ENCODE measurements around the gene KCND2. TPM values are rescaled to one million over a fixed set of nuclear protein-coding genes. Genes with fewer than 3 reads are reported as not detected.

The KCND2 gene
- total and polyA plus RNA-seq, 2 of the 4 experiments (the other 2 are of a cell fraction): under 0.01 TPM; not detected in 1

- no peak overlapping the region for H2AK5ac ChIP-seq (ENCODE audit: low read depth, low read length)
- no peak overlapping the region for H3K18ac ChIP-seq (ENCODE audit: low read depth, low read length)
- no peaks in the 10 kb centered on the region for H3K9me3 ChIP-seq (ENCODE audit: control insufficient read depth, insufficient read depth, low read length)
- ChIA-PET POLR2A (ENCODE audit: unreplicated experiment) (no interaction called here), CTCF (no interaction called here)
- H4K5ac ChIP-seq (ENCODE audit: low read depth, low read length): no peak overlapping the region
- no peak overlapping the region for H3K14ac ChIP-seq (replicated peaks; ENCODE audit: low read depth, low read length)
- H3K23ac ChIP-seq (ENCODE audit: low read depth, low read length): no peak overlapping the region
- no peak overlapping the region for H2AK9ac ChIP-seq (replicated peaks; ENCODE audit: low read depth, low read length, poor library complexity)
- dilution Hi-C loops (cut with HindIII; ENCODE audit: low sequenced_read_pairs, unreplicated experiment): no loop called here
- H2AFZ ChIP-seq (replicated peaks; ENCODE audit: low read length, poor library complexity): no peak overlapping the region
- H3K56ac ChIP-seq (ENCODE audit: extremely low read depth, insufficient read depth, low read length): no peak overlapping the region
- intact Hi-C loops (cut with micrococcal nuclease): no loop called here
- no peaks in the 10 kb centered on the region for H3K9me1 ChIP-seq (ENCODE audit: insufficient read depth, low read length)
- TF ChIP-seq RCOR1 (IDR thresholded peaks at IDR 0.05; ENCODE audit: insufficient replicate concordance, low read length) (no peak), RAD21 (IDR thresholded peaks at IDR 0.05; ENCODE audit: low read length) (no peak), ELK1 (IDR thresholded peaks at IDR 0.05; ENCODE audit: borderline replicate concordance, low read depth, low read length) (no peak), MAFK (IDR thresholded peaks at IDR 0.05; ENCODE audit: low read depth, low read length) (no peak), FOS (IDR thresholded peaks at IDR 0.05; ENCODE audit: low read depth, low read length) (no peak), SMC3 (IDR thresholded peaks at IDR 0.05; ENCODE audit: low read depth, low read length) (no peak), BHLHE40 (IDR thresholded peaks at IDR 0.05; ENCODE audit: low read depth, low read length) (no peak), CHD1 (IDR thresholded peaks at IDR 0.05; ENCODE audit: low read depth, low read length) (no peak), RFX5 (IDR thresholded peaks at IDR 0.05; ENCODE audit: low read depth, low read length) (no peak)
- TF ChIP-seq, protein P1, sequence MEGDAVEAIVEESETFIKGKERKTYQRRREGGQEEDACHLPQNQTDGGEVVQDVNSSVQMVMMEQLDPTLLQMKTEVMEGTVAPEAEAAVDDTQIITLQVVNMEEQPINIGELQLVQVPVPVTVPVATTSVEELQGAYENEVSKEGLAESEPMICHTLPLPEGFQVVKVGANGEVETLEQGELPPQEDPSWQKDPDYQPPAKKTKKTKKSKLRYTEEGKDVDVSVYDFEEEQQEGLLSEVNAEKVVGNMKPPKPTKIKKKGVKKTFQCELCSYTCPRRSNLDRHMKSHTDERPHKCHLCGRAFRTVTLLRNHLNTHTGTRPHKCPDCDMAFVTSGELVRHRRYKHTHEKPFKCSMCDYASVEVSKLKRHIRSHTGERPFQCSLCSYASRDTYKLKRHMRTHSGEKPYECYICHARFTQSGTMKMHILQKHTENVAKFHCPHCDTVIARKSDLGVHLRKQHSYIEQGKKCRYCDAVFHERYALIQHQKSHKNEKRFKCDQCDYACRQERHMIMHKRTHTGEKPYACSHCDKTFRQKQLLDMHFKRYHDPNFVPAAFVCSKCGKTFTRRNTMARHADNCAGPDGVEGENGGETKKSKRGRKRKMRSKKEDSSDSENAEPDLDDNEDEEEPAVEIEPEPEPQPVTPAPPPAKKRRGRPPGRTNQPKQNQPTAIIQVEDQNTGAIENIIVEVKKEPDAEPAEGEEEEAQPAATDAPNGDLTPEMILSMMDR (conservative IDR thresholded peaks at IDR 0.05; ENCODE audit: low read depth, low read length): no peak
- no TSS peak for BruUV-seq (replicated peaks)
- H3K79me1 ChIP-seq (ENCODE audit: low read depth in 1 of 2, low read length in 2 of 2): no peaks in the 10 kb centered on the region
- H4K20me1 ChIP-seq (ENCODE audit: insufficient read depth, low read length): no peaks in the 10 kb centered on the region
- ATAC-seq (ENCODE audit: low read depth) (no peak), DNase-seq (no peak)
- H3K9ac ChIP-seq (ENCODE audit: low read depth, low read length): no peak overlapping the region
- H3K36me3 ChIP-seq (ENCODE audit: control insufficient read depth, insufficient read depth, low read length): no peaks in the 10 kb centered on the region
- H3K4me1 ChIP-seq (ENCODE audit: control insufficient read depth, insufficient read depth, low read length): no peaks in the 10 kb centered on the region
- H2BK5ac ChIP-seq (ENCODE audit: low read depth, low read length, poor library complexity, severe bottlenecking): no peak overlapping the region
- no peak overlapping the region for H3K4ac ChIP-seq (ENCODE audit: low read depth, low read length)
- no peak overlapping the region for H2BK15ac ChIP-seq (ENCODE audit: low read depth, low read length)
- H4K91ac ChIP-seq (ENCODE audit: insufficient read depth, low read depth, low read length): no peak overlapping the region
- H2BK20ac ChIP-seq (ENCODE audit: low read depth, low read length): no peak overlapping the region
- no peak overlapping the region for H3K27ac ChIP-seq (ENCODE audit: insufficient read depth, low read length)
- H2BK120ac ChIP-seq (ENCODE audit: low read depth, low read length): no peak overlapping the region
- no peak overlapping the region for H3K4me3 ChIP-seq (ENCODE audit: insufficient read depth, low read depth, low read length)
- no peaks in the 10 kb centered on the region for H3K27me3 ChIP-seq (ENCODE audit: control insufficient read depth, insufficient read depth, low read length)
- H3K4me2 ChIP-seq (ENCODE audit: low read depth, low read length): no peak overlapping the region
- in situ Hi-C loops (cut with MboI; ENCODE audit: low sequenced_read_pairs): no loop called here
- no CpG with 5 or more reads among the region's 1 CpG for WGBS, 2 experiments (ENCODE audit: extremely low coverage in 2 of 2, insufficient read length in 1 of 2)
- H4K8ac ChIP-seq (ENCODE audit: low read depth in 2 of 2, low read length in 2 of 2): no peak overlapping the region
Observed at GRCh38 chr7:120441850-120442249, 168.9 kb downstream of the KCND2 start.
